Measurements from ENCODE around the gene CBR4.

- TF ChIP-seq CTCF (IDR thresholded peaks at IDR 0.05) (no peak), ZFX (IDR thresholded peaks at IDR 0.05; ENCODE audit: borderline replicate concordance) (no peak)
Observed at GRCh38 chr4:169050881-169051760, 41.1 kb upstream of the CBR4 start.
